GM18520 (cell line): ENCODE data around the gene SRM.
"Not testable (repeated sequence)": the region's sequence is repeated elsewhere in the genome, so short reads cannot be mapped to it uniquely, and the experiment has no call there.

Experiments used
- ATAC-seq: cut with Tn5 transposase; IDR thresholded peaks from one replicate; pipeline ENCODE4 v1.9.1; 2021; ENCODE audit not compliant: unreplicated experiment

Gene SRM

GRCh38 chr1:11065796-11066195 lies 6.0 kb upstream of the SRM start:
- ATAC-seq, result no peak

- no peak for ATAC-seq
Measured at GRCh38 chr1:11064942-11065341, 5.1 kb upstream of the SRM start.

- ATAC-seq, result not testable (repeated sequence)
Measured at GRCh38 chr1:11063937-11064537, 4.2 kb upstream of the SRM start.

- ATAC-seq, result no peak
Measured at GRCh38 chr1:11062965-11063401, 3.2 kb upstream of the SRM start.

- no peak for ATAC-seq
Measured at GRCh38 chr1:11061652-11062365, 2.0 kb upstream of the SRM start.

- no peak for ATAC-seq
Measured at GRCh38 chr1:11059155-11059967, 457 bp downstream of the SRM start.

GRCh38 chr1:11058595-11059154 lies 1.1 kb downstream of the SRM start:
- ATAC-seq, result no peak

GRCh38 chr1:11058026-11058425 lies 1.8 kb downstream of the SRM start:
- ATAC-seq, result no peak

GRCh38 chr1:11057477-11057876 lies 2.3 kb downstream of the SRM start:
- ATAC-seq, result no peak

GRCh38 chr1:11056504-11056903 lies 3.3 kb downstream of the SRM start:
- no peak for ATAC-seq

- ATAC-seq, result no peak
Measured at GRCh38 chr1:11055676-11056075, 4.1 kb downstream of the SRM start.

GRCh38 chr1:11054666-11055065 lies 5.2 kb downstream of the SRM start:
- no peak for ATAC-seq

- ATAC-seq, result no peak
Measured at GRCh38 chr1:11054181-11054580, 5.6 kb downstream of the SRM start.

GRCh38 chr1:11053758-11054137 lies 6.1 kb downstream of the SRM start:
- no peak for ATAC-seq

- ATAC-seq, result no peak
Measured at GRCh38 chr1:11052839-11053757, 6.7 kb downstream of the SRM start.

- ATAC-seq, result no peak
Measured at GRCh38 chr1:11051781-11052511, 7.9 kb downstream of the SRM start.

GRCh38 chr1:11051121-11051520 lies 8.7 kb downstream of the SRM start:
- ATAC-seq, result not testable (repeated sequence)

- no peak for ATAC-seq
Measured at GRCh38 chr1:11046625-11047365, 13.0 kb downstream of the SRM start, which contains the start of gene MASP2. Gene MASP2, minus strand, starts transcription at chr1:11047239. Its CDS starts 32 bp downstream, at chr1:11047207.

GRCh38 chr1:11046270-11046566 lies 13.6 kb downstream of the SRM start:
- ATAC-seq, result no peak
